ENCODE data around the gene CUBN.

- no peak for TF ChIP-seq CTCF (IDR thresholded peaks at IDR 0.05 in 4 of 5, conservative IDR thresholded peaks at IDR 0.05 in 1 of 5)
- TF ChIP-seq POLR2A (IDR thresholded peaks at IDR 0.05) = no peak
These were observed 122.2 kb downstream of the CUBN start for GRCh38 chr10:17007418-17007770.

Data from gastrocnemius medialis (tissue), 4 donors.